HepG2 (cell line): Measurements from ENCODE around the gene NFX1. TPM values are rescaled to one million over a fixed set of nuclear protein-coding genes. Genes with fewer than 3 reads are reported as not detected.

Experiments used
- ATAC-seq: fragments of 200-7000 bp; cut with Tn5 transposase; 3 replicates; pipeline ENCODE4 v1.9.1; 2020; ENCODE audit warnings: mild to moderate bottlenecking, moderate library complexity
- BruUV-seq: library from RNA; stranded (reverse); fragments of 400-500 nt; replicated peaks from 2 replicates; lab custom pipeline; 2021; lab: Mats Ljungman, UMichigan
- CTCF ChIA-PET: fragments of 300-600 bp; formaldehyde crosslinking; extraction: SDS; loops from one replicate; lab custom pipeline; 2021; ENCODE audit warnings: low total read pairs, inconsistent platforms, low intra/inter-chr PET ratio; lab: Yijun Ruan, JAX
- POLR2A ChIA-PET: fragments of 350-600 bp; sonication (Branson Sonifier 250); formaldehyde crosslinking; loops from one replicate; lab custom pipeline; 2020; ENCODE audit warnings: antibody characterized with exemption, inconsistent platforms; lab: Yijun Ruan, JAX
- DNase-seq: peaks from one replicate; pipeline ENCODE4 v3.0.0-alpha.2; 2015; ENCODE audit warnings: low spot score
- FAIRE-seq: peaks from 3 replicates; lab custom pipeline; 2011; peaks lifted over from hg19 to GRCh38; lab: Jason Lieb, UNC
- H2AFZ ChIP-seq: one replicate; pipeline ENCODE4 v1.6.1; 2011; ENCODE audit warnings: low read length, inconsistent platforms
- H3K27ac ChIP-seq: fragments of 300-600 bp; 3 replicates; pipeline ENCODE4 v1.8.0; 2011; ENCODE audit warnings: mixed run types, mild to moderate bottlenecking, mixed read lengths, low read length, inconsistent platforms; ENCODE audit not compliant: insufficient read depth; ENCODE audit errors: extremely low read length
- H3K27me3 ChIP-seq, 2 experiments: fragments of 200-600 bp in 1 of 2; 2 replicates in 1 of 2; 3 replicates in 1 of 2; pipeline versions ENCODE4 v1.6.0 to v1.8.0; 2011; ENCODE audit warnings: low read length in 2 of 2, mild to moderate bottlenecking in 2 of 2, moderate library complexity in 2 of 2, inconsistent platforms in 1 of 2; ENCODE audit not compliant: insufficient read depth in 2 of 2, control insufficient read depth in 1 of 2
- H3K36me3 ChIP-seq, 2 experiments: fragments of 200-600 bp in 1 of 2; replicated peaks in 1 of 2; 2 replicates in 1 of 2; 3 replicates in 1 of 2; pipeline versions ENCODE4 v1.5.1 to v1.8.0; 2011; ENCODE audit warnings: low read length in 2 of 2, inconsistent platforms in 1 of 2; ENCODE audit not compliant: insufficient read depth in 2 of 2, control insufficient read depth in 1 of 2
- H3K4me1 ChIP-seq: 2 replicates; pipeline ENCODE4 v1.5.1; 2012; ENCODE audit warnings: low read length, inconsistent platforms; ENCODE audit not compliant: insufficient read depth
- H3K4me2 ChIP-seq: 2 replicates; pipeline ENCODE4 v1.6.0; 2011; ENCODE audit warnings: low read depth, low read length, inconsistent platforms
- H3K4me3 ChIP-seq, 3 experiments: fragments of 200-600 bp in 1 of 3; sonication (generic), shearing (Covaris generic) in 1 of 3; replicated peaks in 1 of 3; 2 replicates each; pipeline ENCODE4 v1.5.1; 2011 to 2016; ENCODE audit warnings: low read length in 3 of 3, inconsistent platforms in 2 of 3, low read depth in 2 of 3, mild to moderate bottlenecking in 2 of 3, control low read depth in 1 of 3, mixed read lengths in 1 of 3; ENCODE audit not compliant: insufficient read depth in 1 of 3
- H3K79me2 ChIP-seq: one replicate; pipeline ENCODE4 v1.6.1; 2011; ENCODE audit warnings: low read length, inconsistent platforms; ENCODE audit not compliant: insufficient read depth
- H3K9ac ChIP-seq: 2 replicates; pipeline ENCODE4 v1.6.0; 2011; ENCODE audit warnings: mild to moderate bottlenecking, low read depth, low read length, inconsistent platforms; ENCODE audit not compliant: insufficient read depth
- H3K9me3 ChIP-seq: 2 replicates; pipeline ENCODE4 v1.5.1; 2012; ENCODE audit warnings: mild to moderate bottlenecking, low read length
- H4K20me1 ChIP-seq: 2 replicates; pipeline ENCODE4 v1.6.0; 2011; ENCODE audit warnings: inconsistent platforms, mild to moderate bottlenecking, low read length, moderate library complexity; ENCODE audit not compliant: insufficient read depth
- CEBPB ChIP-seq: IDR thresholded peaks from 2 replicates; pipeline ENCODE4 v1.6.1; 2011; ENCODE audit warnings: low read depth, low read length, improper control_type of control experiment, borderline replicate concordance
- HDAC1 ChIP-seq: sonication (generic); formaldehyde crosslinking; IDR thresholded peaks from 2 replicates; pipeline ENCODE4 v1.5.1; 2020; ENCODE audit warnings: mild to moderate bottlenecking, missing genetic modification reagents
- IRX3 ChIP-seq: sonication (generic); formaldehyde crosslinking; IDR thresholded peaks from 2 replicates; pipeline ENCODE4 v1.8.1; 2023; ENCODE audit warnings: mild to moderate bottlenecking, low read depth, missing genetic modification reagents, borderline replicate concordance
- KAT8 ChIP-seq: IDR thresholded peaks from 2 replicates; pipeline ENCODE4 v1.6.1; 2016; ENCODE audit warnings: missing genetic modification reagents, missing compliant biosample characterization
- KLF9 ChIP-seq: IDR thresholded peaks from 2 replicates; pipeline ENCODE4 v1.6.1; 2016; ENCODE audit warnings: low read depth
- RBFOX2 ChIP-seq: fragments of 200-400 bp; formaldehyde crosslinking; IDR thresholded peaks from 2 replicates; pipeline ENCODE4 v1.6.1; 2017; ENCODE audit warnings: low read depth, mild to moderate bottlenecking, low read length
- ZFP1 ChIP-seq: IDR thresholded peaks from 2 replicates; pipeline ENCODE4 v1.6.1; 2016
- ZNF547 ChIP-seq: sonication (generic); formaldehyde crosslinking; IDR thresholded peaks from 2 replicates; pipeline ENCODE4 v1.5.1; 2020; ENCODE audit warnings: mild to moderate bottlenecking, missing genetic modification reagents
- WGBS: methylation state at CpG from one replicate; pipeline ENCODE4 v1.1.6; 2017; ENCODE audit warnings: low lambda C conversion rate; 5-methylcytosine and 5-hydroxymethylcytosine counted together
- in situ Hi-C: cut with HindIII; loops from 2 replicates; pipeline ENCODE4 v1.10.0; 2017; ENCODE audit warnings: low pct_unique_long_range_greater_than_20kb; ENCODE audit not compliant: extremely low pct_ligation_motif_present
- intact Hi-C: fragments of 100-400 bp; cut with micrococcal nuclease; formaldehyde crosslinking; loops from one replicate; pipeline ENCODE4 v1.10.0; 2022; ENCODE audit not compliant: unreplicated experiment
- polyA plus RNA-seq, 8 experiments: library from polyadenylated mRNA; depleted of rRNA in 3 of 8; stranded (reverse) in 7 of 8; unstranded in 1 of 8; fragments of >200 nt; fragmentation: Illumina TruSeq in 4 of 8; extraction: Trizol in 4 of 8; gene quantifications; 2 replicates each; pipeline versions ENCODE4 v1.2.1 to v1.2.3, GENCODE V29; 2011 to 2016; ENCODE audit warnings: low read depth in 4 of 8, missing spikeins in 1 of 8, mixed read lengths in 1 of 8; ENCODE audit not compliant: insufficient read depth in 1 of 8
- total RNA-seq, 5 experiments: library from RNA; depleted of rRNA; stranded (reverse); fragments of >200 nt; fragmentation: Illumina TruSeq; extraction: Trizol; gene quantifications; 2 replicates each; pipeline ENCODE4 v1.2.3, GENCODE V29; 2016; ENCODE audit warnings: low read depth in 1 of 5

Gene NFX1
- total and polyA plus RNA-seq, 2 of the 13 experiments (the other 11 are each of a cell fraction or from before 2014, with no cell fraction given) = 23.9 to 27.5 TPM

GRCh38 chr9:33277484-33277883 lies 12.8 kb upstream of the NFX1 start:
- 95% methylated on average over 4 of the region's 4 CpGs for WGBS
- intact Hi-C loops = no loop called here
- FAIRE-seq (no peak), ATAC-seq (no peak), DNase-seq (no peak)
- Histone ChIP-seq H3K4me1 (no peaks in the 10 kb centered on the region), H3K79me2 (no peaks in the 10 kb centered on the region), H3K36me3 (peaks cover 19 to 68% of the 10 kb centered on the region in 2 experiments), H3K9ac (no peak overlapping the region), H3K9me3 (no peaks in the 10 kb centered on the region), H3K4me2 (no peak overlapping the region), H3K27me3 (no peaks in the 10 kb centered on the region), H4K20me1 (no peaks in the 10 kb centered on the region), H3K4me3 (no peak overlapping the region), H2AFZ (no peak overlapping the region), H3K27ac (no peak overlapping the region)
- POLR2A ChIA-PET = no interaction called here
- CTCF ChIA-PET = no interaction called here
- no TSS peak for BruUV-seq
- 0 out of 2 replicates have a peak, but pooled peaks have one; percentile 28 for TF ChIP-seq RBFOX2
- no peak for TF ChIP-seq ZFP1 (CRISPR knock-in tag)
- TF ChIP-seq, all 625 proteins: peak for 1
- in situ Hi-C loops = no loop called here

- Histone ChIP-seq H3K36me3 (peaks cover 0 to 9% of the 10 kb centered on the region in 2 experiments; a peak in 2 of 5 replicates), H3K9me3 (no peaks in the 10 kb centered on the region), H3K27ac (no peak overlapping the region), H4K20me1 (no peaks in the 10 kb centered on the region), H3K4me3 (no peak overlapping the region), H3K79me2 (peaks cover 2% of the 10 kb centered on the region), H3K4me2 (no peak overlapping the region), H3K4me1 (peaks cover 17% of the 10 kb centered on the region; the same call in 1 of the 2 replicates), H3K27me3 (no peaks in the 10 kb centered on the region), H2AFZ (no peak overlapping the region), H3K9ac (no peak overlapping the region)
- intact Hi-C loops (loop anchor here (5.0 kb wide), 1 partner anchor 37 kb away; no protein-coding TSS in a partner anchor), in situ Hi-C loops (no loop called here)
- FAIRE-seq = no peak
- ATAC-seq = no peak
- TF ChIP-seq CEBPB (peak; percentile 67), HDAC1 (CRISPR knock-in tag) (no peak), KLF9 (CRISPR knock-in tag) (no peak), IRX3 (CRISPR knock-in tag) (no peak), ZNF547 (CRISPR knock-in tag) (no peak), KAT8 (CRISPR knock-in tag) (no peak)
- BruUV-seq = no TSS peak
- 72% methylated on average over 5 of the region's 5 CpGs for WGBS
- CTCF ChIA-PET = no interaction called here
- POLR2A ChIA-PET = no interaction called here
- no peak for DNase-seq
Measured at GRCh38 chr9:33285502-33285901, 4.8 kb upstream of the NFX1 start.
